ENCODE results near the gene AGO3. TPM values are rescaled to one million over a fixed set of nuclear protein-coding genes. Genes with fewer than 3 reads are reported as not detected.
"Not testable (repeated sequence)": the region's sequence is repeated elsewhere in the genome, so short reads cannot be mapped to it uniquely, and the experiment has no call there.

The AGO3 gene
- polyA plus RNA-seq (ENCODE audit: insufficient read length in 12 of 12) = 10 to 100 TPM in 8 of 12 donors, 1 to 10 TPM in 4; 9.3 to 94.1 (median 12.0) TPM
- long read RNA-seq, donor 1 = 0 reads
- long read RNA-seq, donor 2 = 0 reads
- long read RNA-seq, donor 3 = 0 reads
- long read RNA-seq, donor 4 = 0 reads
- long read RNA-seq, donor 5, partial matches to known transcripts = 0 of 1 reads
- long read RNA-seq, donor 5, other reads (novel, unspliced or antisense) = 0 of 1 reads
- long read RNA-seq, donor 6 = 0 reads
- long read RNA-seq, donor 7 = 0 reads
- long read RNA-seq, donor 8, full-length matches to known transcripts = 2 of 2 reads
- long read RNA-seq, donor 8, partial matches to known transcripts = 0 of 2 reads
- long read RNA-seq, donor 8, other reads (novel, unspliced or antisense) = 0 of 2 reads
- long read RNA-seq, donor 9 = 0 reads
- long read RNA-seq, donor 10, full-length matches to known transcripts = 2 of 2 reads
- long read RNA-seq, donor 10, partial matches to known transcripts = 0 of 2 reads
- long read RNA-seq, donor 10, other reads (novel, unspliced or antisense) = 0 of 2 reads
- long read RNA-seq, donor 11 = 0 reads

- peak; percentile 75 for DNase-seq
Observed at GRCh38 chr1:35930593-35931445, at the start of gene AGO3. Gene AGO3, plus strand, starts transcription at chr1:35931105. Its CDS starts 322 bp downstream, at chr1:35931427.

GRCh38 chr1:35881850-35882273 lies 49.0 kb upstream of the AGO3 start:
- no peak for DNase-seq

- no peak for DNase-seq
Observed at GRCh38 chr1:35882586-35882944, 48.3 kb upstream of the AGO3 start.

- DNase-seq = peak; percentile 92
Observed at GRCh38 chr1:35882945-35883634, 47.8 kb upstream of the AGO3 start, which contains the start of gene AGO1. Gene AGO1, plus strand, starts transcription at chr1:35883209. Its CDS starts 213 bp downstream, at chr1:35883422.

GRCh38 chr1:35883635-35884101 lies 47.2 kb upstream of the AGO3 start:
- peak; percentile 36 for DNase-seq

- DNase-seq = no peak
Observed at GRCh38 chr1:35884934-35885333, 46.0 kb upstream of the AGO3 start.

- no peak for DNase-seq
Observed at GRCh38 chr1:35885961-35886558, 44.8 kb upstream of the AGO3 start.

GRCh38 chr1:35886577-35887431 lies 44.1 kb upstream of the AGO3 start:
- DNase-seq = no peak

- DNase-seq = no peak
Observed at GRCh38 chr1:35887508-35887907, 43.4 kb upstream of the AGO3 start.

GRCh38 chr1:35888255-35888654 lies 42.6 kb upstream of the AGO3 start:
- no peak for DNase-seq

- DNase-seq = not testable (repeated sequence)
Observed at GRCh38 chr1:35888981-35889380, 41.9 kb upstream of the AGO3 start.

- no peak for DNase-seq
Observed at GRCh38 chr1:35893051-35893879, 37.6 kb upstream of the AGO3 start.

GRCh38 chr1:35894183-35894582 lies 36.7 kb upstream of the AGO3 start:
- DNase-seq = no peak

GRCh38 chr1:35894656-35895055 lies 36.2 kb upstream of the AGO3 start:
- DNase-seq = no peak

- DNase-seq = no peak
Observed at GRCh38 chr1:35899941-35900340, 31.0 kb upstream of the AGO3 start.

- DNase-seq = no peak
Observed at GRCh38 chr1:35901235-35901634, 29.7 kb upstream of the AGO3 start.

- DNase-seq = no peak
Observed at GRCh38 chr1:35902671-35903070, 28.2 kb upstream of the AGO3 start.

GRCh38 chr1:35914717-35915116 lies 16.2 kb upstream of the AGO3 start:
- no peak for DNase-seq

GRCh38 chr1:35915693-35916092 lies 15.2 kb upstream of the AGO3 start:
- DNase-seq = no peak

Data from muscle of arm (tissue), 14 donors.